Keratinocyte (primary cell): ENCODE results near the gene WNT9A. TPM values are rescaled to one million over a fixed set of nuclear protein-coding genes. Genes with fewer than 3 reads are reported as not detected.

Experiments used
- DNase-seq: peaks from one replicate; pipeline ENCODE4 v3.0.0-alpha.2; 2011; ENCODE audit warnings: low read depth, missing footprints, low spot score
- FAIRE-seq: peaks from 2 replicates; lab custom pipeline; 2011; peaks lifted over from hg19 to GRCh38; lab: Jason Lieb, UNC
- H2AFZ ChIP-seq: 2 replicates; pipeline ENCODE4 v1.6.0; 2012; ENCODE audit warnings: low read length, control low read depth, inconsistent platforms; ENCODE audit not compliant: control insufficient read depth
- H3K27ac ChIP-seq: 2 replicates; pipeline ENCODE4 v1.5.1; 2011; ENCODE audit warnings: low read length; ENCODE audit not compliant: control insufficient read depth, insufficient read depth
- H3K27me3 ChIP-seq: 3 replicates; pipeline ENCODE4 v1.6.0; 2011; ENCODE audit warnings: low read length; ENCODE audit not compliant: control insufficient read depth, insufficient read depth; ENCODE audit errors: extremely low read depth
- H3K36me3 ChIP-seq, 2 experiments: 2 replicates in 1 of 2; 3 replicates in 1 of 2; pipeline ENCODE4 v1.5.1; 2011; ENCODE audit warnings: low read length in 2 of 2, mild to moderate bottlenecking in 1 of 2; ENCODE audit not compliant: control insufficient read depth in 2 of 2, insufficient read depth in 2 of 2; ENCODE audit errors: extremely low read depth in 1 of 2
- H3K4me1 ChIP-seq: 3 replicates; pipeline ENCODE4 v1.5.1; 2011; ENCODE audit warnings: low read length; ENCODE audit not compliant: control insufficient read depth, insufficient read depth; ENCODE audit errors: extremely low read depth
- H3K4me2 ChIP-seq: 3 replicates; pipeline ENCODE4 v1.6.0; 2011; ENCODE audit warnings: low read depth, low read length; ENCODE audit not compliant: control insufficient read depth, insufficient read depth; ENCODE audit errors: extremely low read depth
- H3K4me3 ChIP-seq, 3 experiments: fragments of 200-600 bp in 1 of 3; sonication (generic) in 1 of 3; 2 replicates in 2 of 3; 3 replicates in 1 of 3; pipeline ENCODE4 v1.5.1; 2011 to 2016; ENCODE audit warnings: low read length in 3 of 3, mild to moderate bottlenecking in 3 of 3, control low read depth in 2 of 3, inconsistent platforms in 1 of 3, low read depth in 1 of 3, mixed read lengths in 1 of 3, mixed run types in 1 of 3, moderate library complexity in 1 of 3; ENCODE audit not compliant: control insufficient read depth in 2 of 3, insufficient read depth in 2 of 3; ENCODE audit errors: extremely low read depth in 1 of 3
- H3K79me2 ChIP-seq: 2 replicates; pipeline ENCODE4 v1.6.0; 2012; ENCODE audit warnings: low read length; ENCODE audit not compliant: control insufficient read depth, insufficient read depth
- H3K9ac ChIP-seq: 3 replicates; pipeline ENCODE4 v1.6.0; 2011; ENCODE audit warnings: low read length; ENCODE audit not compliant: control insufficient read depth, insufficient read depth; ENCODE audit errors: extremely low read depth
- H3K9me1 ChIP-seq: 3 replicates; pipeline ENCODE4 v1.6.0; 2011; ENCODE audit warnings: low read length; ENCODE audit not compliant: control insufficient read depth, insufficient read depth; ENCODE audit errors: extremely low read depth
- H3K9me3 ChIP-seq: 2 replicates; pipeline ENCODE4 v1.5.1; 2012; ENCODE audit warnings: low read depth, low read length; ENCODE audit not compliant: control insufficient read depth
- H4K20me1 ChIP-seq: 3 replicates; pipeline ENCODE4 v1.6.0; 2011; ENCODE audit warnings: low read length; ENCODE audit not compliant: control insufficient read depth, insufficient read depth; ENCODE audit errors: extremely low read depth
- EZH2 ChIP-seq: IDR thresholded peaks from one replicate; pipeline ENCODE4 v1.6.1; 2012; ENCODE audit warnings: inconsistent platforms, mild to moderate bottlenecking, low read length, moderate library complexity
- dilution Hi-C: fragments of 300-500 bp; cut with MboI; formaldehyde crosslinking; loops from one replicate; pipeline ENCODE4 v1.7.0; 2020; ENCODE audit warnings: low sequenced_read_pairs; ENCODE audit not compliant: extremely low pct_ligation_motif_present
- polyA plus RNA-seq, 5 experiments: library from polyadenylated mRNA; depleted of rRNA in 3 of 5; stranded (reverse) in 3 of 5; stranded (forward) in 1 of 5; unstranded in 1 of 5; fragments of >200 nt; gene quantifications; 1 replicate in 1 of 5; 2 replicates in 3 of 5; 3 replicates in 1 of 5; pipeline versions ENCODE4 v1.2.1 to v1.2.3, GENCODE V29; 2011 to 2012; ENCODE audit warnings: missing spikeins in 2 of 5, low read depth in 1 of 5, low replicate concordance in 1 of 5
- TF ChIP-seq, protein P1 (sequence below), 3 experiments: IDR thresholded peaks in 1 of 3; conservative IDR thresholded peaks in 1 of 3; optimal IDR thresholded peaks in 1 of 3; 2 replicates in 2 of 3; 3 replicates in 1 of 3; pipeline versions ENCODE3 to v1.5.1; 2011; ENCODE audit warnings: low read length in 3 of 3, mild to moderate bottlenecking in 3 of 3, moderate library complexity in 2 of 3, control low read depth in 1 of 3, inconsistent platforms in 1 of 3; ENCODE audit not compliant: insufficient read depth in 2 of 3; ENCODE audit errors: extremely low read depth in 1 of 3

WNT9A gene
- polyA plus RNA-seq, 1 donor (not counting 4 experiments of a cell fraction or from before 2014, with no cell fraction given), result 1.7 TPM

GRCh38 chr1:227919906-227920305 is 27.8 kb downstream of the WNT9A start:
- FAIRE-seq (no peak), DNase-seq (no peak)
- no peaks in the 10 kb centered on the region for H3K79me2 ChIP-seq
- dilution Hi-C loops, result loop anchor here (10.0 kb wide), 1 partner anchor 125 kb away; no protein-coding TSS in a partner anchor
- H3K9me1 ChIP-seq, result no peaks in the 10 kb centered on the region
- peaks cover 0 to 3% of the 10 kb centered on the region in 2 experiments for H3K36me3 ChIP-seq
- peaks cover 16% of the 10 kb centered on the region for H3K4me1 ChIP-seq
- no peak overlapping the region for H3K9ac ChIP-seq
- no peak overlapping the region for H3K27ac ChIP-seq
- H4K20me1 ChIP-seq, result peaks cover 3% of the 10 kb centered on the region
- H3K9me3 ChIP-seq, result no peaks in the 10 kb centered on the region
- no peaks in the 10 kb centered on the region for H3K27me3 ChIP-seq
- H3K4me2 ChIP-seq, result no peak overlapping the region
- TF ChIP-seq EZH2, result no peak
- no peak overlapping the region for H2AFZ ChIP-seq
- no peak overlapping the region for H3K4me3 ChIP-seq

GRCh38 chr1:227918736-227919135 is 29.0 kb downstream of the WNT9A start:
- Histone ChIP-seq H3K27ac (no peak overlapping the region), H3K9me1 (no peaks in the 10 kb centered on the region), H3K27me3 (no peaks in the 10 kb centered on the region), H4K20me1 (peaks cover 3% of the 10 kb centered on the region), H2AFZ (no peak overlapping the region), H3K4me2 (no peak overlapping the region), H3K79me2 (no peaks in the 10 kb centered on the region), H3K4me1 (peaks cover 16% of the 10 kb centered on the region), H3K9me3 (no peaks in the 10 kb centered on the region), H3K9ac (no peak overlapping the region), H3K4me3 (no peak overlapping the region), H3K36me3 (peaks cover 0 to 3% of the 10 kb centered on the region in 2 experiments)
- no peak for FAIRE-seq
- dilution Hi-C loops, result no loop called here
- no peak for DNase-seq
- TF ChIP-seq, protein P1, sequence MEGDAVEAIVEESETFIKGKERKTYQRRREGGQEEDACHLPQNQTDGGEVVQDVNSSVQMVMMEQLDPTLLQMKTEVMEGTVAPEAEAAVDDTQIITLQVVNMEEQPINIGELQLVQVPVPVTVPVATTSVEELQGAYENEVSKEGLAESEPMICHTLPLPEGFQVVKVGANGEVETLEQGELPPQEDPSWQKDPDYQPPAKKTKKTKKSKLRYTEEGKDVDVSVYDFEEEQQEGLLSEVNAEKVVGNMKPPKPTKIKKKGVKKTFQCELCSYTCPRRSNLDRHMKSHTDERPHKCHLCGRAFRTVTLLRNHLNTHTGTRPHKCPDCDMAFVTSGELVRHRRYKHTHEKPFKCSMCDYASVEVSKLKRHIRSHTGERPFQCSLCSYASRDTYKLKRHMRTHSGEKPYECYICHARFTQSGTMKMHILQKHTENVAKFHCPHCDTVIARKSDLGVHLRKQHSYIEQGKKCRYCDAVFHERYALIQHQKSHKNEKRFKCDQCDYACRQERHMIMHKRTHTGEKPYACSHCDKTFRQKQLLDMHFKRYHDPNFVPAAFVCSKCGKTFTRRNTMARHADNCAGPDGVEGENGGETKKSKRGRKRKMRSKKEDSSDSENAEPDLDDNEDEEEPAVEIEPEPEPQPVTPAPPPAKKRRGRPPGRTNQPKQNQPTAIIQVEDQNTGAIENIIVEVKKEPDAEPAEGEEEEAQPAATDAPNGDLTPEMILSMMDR (optimal IDR thresholded peaks at IDR 0.05 in 1 of 3, IDR thresholded peaks at IDR 0.05 in 1 of 3, conservative IDR thresholded peaks at IDR 0.05 in 1 of 3; ENCODE audit: extremely low read depth in 1 of 3, insufficient read depth in 2 of 3, low read length in 3 of 3), result no peak
- no peak for TF ChIP-seq EZH2

DNA sequence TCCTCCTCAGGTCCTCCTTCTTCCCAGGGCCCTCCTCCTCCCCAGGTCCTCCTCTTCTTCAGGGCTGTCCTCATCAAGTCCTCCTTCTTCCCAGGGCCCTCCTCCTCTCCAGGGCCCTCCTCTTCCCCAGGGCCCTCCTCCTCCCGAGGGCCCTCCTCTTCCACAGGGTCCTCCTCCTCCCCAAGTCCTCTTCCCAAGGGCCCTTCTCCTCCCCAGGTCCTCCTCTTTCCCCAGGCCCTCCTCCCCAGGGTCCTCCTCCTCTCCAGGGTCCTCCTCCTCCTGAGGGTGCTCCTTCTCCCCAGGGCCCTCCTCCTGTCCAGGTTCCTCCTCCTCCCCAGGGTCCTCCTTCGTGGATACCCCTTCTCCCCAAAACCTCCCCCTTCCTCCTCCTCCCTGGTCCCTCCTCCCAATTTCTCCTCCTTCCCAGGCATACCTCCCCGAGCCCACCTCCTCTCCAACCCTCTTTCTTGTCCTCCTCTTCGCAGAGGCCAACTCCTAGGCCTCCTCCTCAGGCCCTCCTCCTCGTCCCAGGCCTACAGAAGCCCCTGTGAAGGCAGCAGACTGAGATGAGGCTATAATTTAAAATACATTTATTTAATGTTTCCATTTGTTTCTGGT is 29.5 kb downstream of the WNT9A start:
- no peak overlapping the region for H3K4me2 ChIP-seq
- DNase-seq, result no peak
- no peaks in the 10 kb centered on the region for H3K9me1 ChIP-seq
- H3K79me2 ChIP-seq, result no peaks in the 10 kb centered on the region
- FAIRE-seq, result no peak
- peaks cover 3% of the 10 kb centered on the region for H4K20me1 ChIP-seq
- dilution Hi-C loops, result no loop called here
- no peaks in the 10 kb centered on the region for H3K9me3 ChIP-seq
- no peak overlapping the region for H3K27ac ChIP-seq
- H2AFZ ChIP-seq, result no peak overlapping the region
- H3K4me3 ChIP-seq, result no peak overlapping the region
- H3K4me1 ChIP-seq, result peaks cover 16% of the 10 kb centered on the region
- peaks cover 0 to 3% of the 10 kb centered on the region in 2 experiments for H3K36me3 ChIP-seq
- no peak overlapping the region for H3K9ac ChIP-seq
- H3K27me3 ChIP-seq, result no peaks in the 10 kb centered on the region
- TF ChIP-seq, protein P1 (optimal IDR thresholded peaks at IDR 0.05 in 1 of 3, IDR thresholded peaks at IDR 0.05 in 1 of 3, conservative IDR thresholded peaks at IDR 0.05 in 1 of 3; ENCODE audit: extremely low read depth in 1 of 3, insufficient read depth in 2 of 3, low read length in 3 of 3), result no peak
- TF ChIP-seq EZH2, result no peak
